ENCODE results near the gene PAIP2. TPM values are rescaled to one million over a fixed set of nuclear protein-coding genes. Genes with fewer than 3 reads are reported as not detected.
"Not testable (repeated sequence)": the region's sequence is repeated elsewhere in the genome, so short reads cannot be mapped to it uniquely, and the experiment has no call there.

The PAIP2 gene
- total and polyA plus RNA-seq, 5 donors from 2014 or later: 126 to 426 (median 350) TPM

DNA sequence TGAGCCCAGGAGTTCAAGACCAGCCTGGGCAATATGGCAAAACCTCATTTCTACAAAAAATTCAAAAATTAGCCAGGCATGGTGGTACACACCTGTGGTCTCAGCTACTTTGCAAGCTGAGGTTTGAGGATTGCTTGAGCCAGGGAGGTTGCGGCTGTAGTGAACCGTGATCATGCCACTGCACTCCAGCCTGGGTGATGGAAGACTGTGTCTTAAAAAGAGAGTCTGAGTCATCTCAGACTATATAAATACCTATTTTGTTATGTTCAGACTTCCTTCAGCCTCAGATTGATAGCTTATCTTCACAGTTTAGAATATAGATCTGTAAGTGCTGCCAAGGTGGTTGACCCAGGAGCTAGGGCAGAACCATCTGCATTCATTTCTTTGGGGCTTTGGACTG, 1.6 kb upstream of the PAIP2 start:
- no peaks in the 10 kb centered on the region for H3K27me3 ChIP-seq (ENCODE audit: control insufficient read depth, insufficient read depth, low read length)
- H3K27me3 Mint-ChIP-seq: peaks cover 8% of the 10 kb centered on the region
- peaks cover 3% of the 10 kb centered on the region for H3K36me3 ChIP-seq (ENCODE audit: control insufficient read depth, insufficient read depth, low read length)
- H3K4me1 Mint-ChIP-seq: peaks cover 29 to 55% (median 45%) of the 10 kb centered on the region in 4 donors
- H3K27ac ChIP-seq (ENCODE audit: insufficient read depth, low read length, poor library complexity, severe bottlenecking): no peak overlapping the region
- H3K4me3 Mint-ChIP-seq: peak overlapping the region in 2 of 4 donors; percentile 10 to 98
- DNase-seq: no peak
- H3K4me3 ChIP-seq (ENCODE audit: low read depth, low read length): no peak overlapping the region
- H3K36me3 Mint-ChIP-seq: peaks cover 9% of the 10 kb centered on the region
- no peak overlapping the region for H3K27ac Mint-ChIP-seq
- peaks cover 0 to 2% (median 0%) of the 10 kb centered on the region in 7 donors for H3K9me3 Mint-ChIP-seq
- peaks cover 34% of the 10 kb centered on the region for H3K4me1 ChIP-seq (ENCODE audit: control insufficient read depth, insufficient read depth, low read length, poor library complexity, severe bottlenecking)
- no peak for ATAC-seq (ENCODE audit: low read depth in 2 of 2)
- H3K9me3 ChIP-seq (ENCODE audit: control insufficient read depth in 2 of 2, low read length in 2 of 2): no peaks in the 10 kb centered on the region

DNA sequence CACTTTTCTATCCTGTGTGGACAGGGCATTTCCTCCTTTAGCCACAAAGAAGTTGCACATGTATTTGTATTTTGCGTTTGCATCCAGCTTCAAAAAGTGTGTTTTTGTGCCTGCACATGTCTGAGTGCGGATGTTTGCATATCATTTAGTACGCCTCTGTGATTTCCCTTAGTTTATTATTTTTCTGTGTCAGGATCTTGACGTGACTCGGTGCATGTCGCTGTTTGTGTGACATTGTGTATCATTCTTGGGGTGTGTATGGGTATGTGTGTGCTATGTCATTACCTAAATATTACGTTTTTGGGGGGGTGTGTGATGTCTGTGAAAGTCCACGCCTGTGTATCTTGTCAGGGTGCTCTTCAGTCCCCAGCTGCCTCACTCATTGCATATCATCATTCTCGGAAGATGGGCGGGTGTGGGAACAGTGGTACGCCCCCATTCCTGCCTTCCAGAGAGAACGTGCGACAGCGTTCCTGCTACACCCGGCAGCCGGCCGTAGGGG, 416 bp upstream of the PAIP2 start:
- Histone ChIP-seq H3K4me1 (ENCODE audit: control insufficient read depth, insufficient read depth, low read length, poor library complexity, severe bottlenecking) (peaks cover 34% of the 10 kb centered on the region), H3K27ac (ENCODE audit: insufficient read depth, low read length, poor library complexity, severe bottlenecking) (peak overlapping the region; percentile 100), H3K9me3 (ENCODE audit: control insufficient read depth in 2 of 2, low read length in 2 of 2) (no peaks in the 10 kb centered on the region), H3K4me3 (ENCODE audit: low read depth, low read length) (peak overlapping the region; percentile 96), H3K27me3 (ENCODE audit: control insufficient read depth, insufficient read depth, low read length) (no peaks in the 10 kb centered on the region), H3K36me3 (ENCODE audit: control insufficient read depth, insufficient read depth, low read length) (peaks cover 3% of the 10 kb centered on the region)
- H3K27ac Mint-ChIP-seq: peak overlapping the region; percentile 98 to 99 (median 99)
- peaks cover 0 to 2% (median 0%) of the 10 kb centered on the region in 7 donors for H3K9me3 Mint-ChIP-seq
- ATAC-seq (ENCODE audit: low read depth in 2 of 2): peak in 1 of 2 donors; percentile 1
- peaks cover 35 to 62% (median 50%) of the 10 kb centered on the region in 4 donors for H3K4me1 Mint-ChIP-seq
- peaks cover 8% of the 10 kb centered on the region for H3K27me3 Mint-ChIP-seq
- peak in 1 of 3 donors; percentile 13 for DNase-seq
- peak overlapping the region; percentile 97 to 99 (median 98) for H3K4me3 Mint-ChIP-seq
- peaks cover 14% of the 10 kb centered on the region for H3K36me3 Mint-ChIP-seq

DNA sequence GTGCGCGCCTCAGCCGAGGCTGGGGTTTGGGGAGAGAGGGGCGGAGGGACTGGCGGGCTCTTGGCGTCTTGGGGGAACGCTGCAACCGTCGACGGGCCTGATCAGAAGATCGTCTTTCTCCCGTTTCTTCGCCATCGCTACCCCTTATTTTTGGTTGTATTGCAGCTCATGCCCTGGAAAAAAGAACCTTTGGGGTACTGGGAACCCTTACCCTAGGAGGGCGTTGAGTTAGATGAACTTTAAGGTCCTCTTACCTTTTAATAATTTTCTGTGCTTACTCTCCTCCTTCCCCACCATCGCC, 719 bp downstream of the PAIP2 start:
- Mint-ChIP-seq H3K36me3 (peaks cover 18% of the 10 kb centered on the region), H3K4me1 (peaks cover 35 to 64% (median 51%) of the 10 kb centered on the region in 4 donors), H3K4me3 (peak overlapping the region; percentile 97 to 99 (median 98)), H3K27me3 (peaks cover 8% of the 10 kb centered on the region), H3K27ac (peak overlapping the region; percentile 98 to 99 (median 99)), H3K9me3 (peaks cover 0 to 2% (median 0%) of the 10 kb centered on the region in 7 donors)
- H3K9me3 ChIP-seq (ENCODE audit: control insufficient read depth in 2 of 2, low read length in 2 of 2): no peaks in the 10 kb centered on the region
- H3K27ac ChIP-seq (ENCODE audit: insufficient read depth, low read length, poor library complexity, severe bottlenecking): peak overlapping the region; percentile 100
- H3K4me3 ChIP-seq (ENCODE audit: low read depth, low read length): peak overlapping the region; percentile 96
- H3K36me3 ChIP-seq (ENCODE audit: control insufficient read depth, insufficient read depth, low read length): peaks cover 7% of the 10 kb centered on the region
- DNase-seq: no peak
- peaks cover 34% of the 10 kb centered on the region for H3K4me1 ChIP-seq (ENCODE audit: control insufficient read depth, insufficient read depth, low read length, poor library complexity, severe bottlenecking)
- H3K27me3 ChIP-seq (ENCODE audit: control insufficient read depth, insufficient read depth, low read length): no peaks in the 10 kb centered on the region
- ATAC-seq (ENCODE audit: low read depth in 2 of 2): peak in 1 of 2 donors; percentile 58

DNA sequence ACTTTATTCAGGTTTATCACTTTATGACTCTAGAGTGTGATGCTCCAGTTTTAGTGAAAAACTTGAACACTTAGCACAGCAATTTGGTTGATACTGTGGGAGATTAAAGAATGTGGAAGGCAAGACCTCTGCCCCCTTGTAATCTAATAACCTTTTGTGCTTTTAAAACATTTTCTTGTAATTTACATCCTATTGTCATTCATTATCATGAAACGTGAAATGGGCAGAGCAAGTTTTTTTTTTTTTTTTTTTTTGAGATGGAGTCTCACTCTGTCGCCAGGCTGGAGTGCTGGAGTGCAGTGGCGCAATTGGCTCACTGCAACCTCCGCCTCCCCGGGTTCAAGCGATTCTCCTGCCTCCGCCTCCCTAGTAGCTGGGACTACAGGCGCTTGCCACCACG, 1.8 kb downstream of the PAIP2 start:
- DNase-seq: no peak
- Histone ChIP-seq H3K27me3 (ENCODE audit: control insufficient read depth, insufficient read depth, low read length) (no peaks in the 10 kb centered on the region), H3K9me3 (ENCODE audit: control insufficient read depth in 2 of 2, low read length in 2 of 2) (no peaks in the 10 kb centered on the region), H3K27ac (ENCODE audit: insufficient read depth, low read length, poor library complexity, severe bottlenecking) (peak overlapping the region; percentile 100), H3K4me1 (ENCODE audit: control insufficient read depth, insufficient read depth, low read length, poor library complexity, severe bottlenecking) (peaks cover 34% of the 10 kb centered on the region), H3K4me3 (ENCODE audit: low read depth, low read length) (peak overlapping the region; percentile 96), H3K36me3 (ENCODE audit: control insufficient read depth, insufficient read depth, low read length) (peaks cover 7% of the 10 kb centered on the region)
- H3K4me1 Mint-ChIP-seq: peaks cover 35 to 71% (median 48%) of the 10 kb centered on the region in 4 donors
- H3K36me3 Mint-ChIP-seq: peaks cover 18% of the 10 kb centered on the region
- peak overlapping the region; percentile 97 to 99 (median 98) for H3K4me3 Mint-ChIP-seq
- peaks cover 0 to 2% (median 0%) of the 10 kb centered on the region in 7 donors for H3K9me3 Mint-ChIP-seq
- no peak for ATAC-seq (ENCODE audit: low read depth in 2 of 2)
- H3K27ac Mint-ChIP-seq: peak overlapping the region in 2 of 3 donors; percentile 98 to 99
- peaks cover 8% of the 10 kb centered on the region for H3K27me3 Mint-ChIP-seq

DNA sequence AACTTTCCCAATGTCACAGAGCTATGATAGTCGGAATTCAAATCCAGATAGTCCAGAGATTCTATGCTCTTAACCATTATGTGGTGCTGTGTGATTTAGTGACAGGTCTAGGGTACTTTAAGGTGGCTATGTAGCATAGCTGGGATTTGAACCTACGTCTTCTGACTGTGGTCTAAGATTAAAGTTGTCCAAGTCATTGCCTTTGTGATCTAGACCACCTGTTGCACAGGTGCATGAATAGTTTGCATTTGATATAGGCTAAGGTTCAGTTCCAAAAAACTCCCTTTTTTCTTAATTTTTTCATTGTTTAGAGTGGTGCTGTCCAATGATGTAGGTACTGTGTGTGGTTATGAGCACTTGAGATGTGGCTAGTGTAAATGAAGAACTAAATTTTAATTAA, 2.5 kb downstream of the PAIP2 start:
- Histone ChIP-seq H3K27ac (ENCODE audit: insufficient read depth, low read length, poor library complexity, severe bottlenecking) (no peak overlapping the region), H3K4me3 (ENCODE audit: low read depth, low read length) (peak overlapping the region; percentile 45), H3K36me3 (ENCODE audit: control insufficient read depth, insufficient read depth, low read length) (peaks cover 7% of the 10 kb centered on the region), H3K4me1 (ENCODE audit: control insufficient read depth, insufficient read depth, low read length, poor library complexity, severe bottlenecking) (peaks cover 34% of the 10 kb centered on the region), H3K9me3 (ENCODE audit: control insufficient read depth in 2 of 2, low read length in 2 of 2) (no peaks in the 10 kb centered on the region), H3K27me3 (ENCODE audit: control insufficient read depth, insufficient read depth, low read length) (no peaks in the 10 kb centered on the region)
- Mint-ChIP-seq H3K9me3 (peaks cover 0 to 2% (median 0%) of the 10 kb centered on the region in 7 donors), H3K27me3 (peaks cover 8% of the 10 kb centered on the region), H3K4me1 (peaks cover 30 to 76% (median 51%) of the 10 kb centered on the region in 4 donors), H3K36me3 (peaks cover 22% of the 10 kb centered on the region), H3K27ac (no peak overlapping the region), H3K4me3 (peak overlapping the region; percentile 65 to 99 (median 98))
- ATAC-seq (ENCODE audit: low read depth in 2 of 2): no peak
- DNase-seq: no peak

DNA sequence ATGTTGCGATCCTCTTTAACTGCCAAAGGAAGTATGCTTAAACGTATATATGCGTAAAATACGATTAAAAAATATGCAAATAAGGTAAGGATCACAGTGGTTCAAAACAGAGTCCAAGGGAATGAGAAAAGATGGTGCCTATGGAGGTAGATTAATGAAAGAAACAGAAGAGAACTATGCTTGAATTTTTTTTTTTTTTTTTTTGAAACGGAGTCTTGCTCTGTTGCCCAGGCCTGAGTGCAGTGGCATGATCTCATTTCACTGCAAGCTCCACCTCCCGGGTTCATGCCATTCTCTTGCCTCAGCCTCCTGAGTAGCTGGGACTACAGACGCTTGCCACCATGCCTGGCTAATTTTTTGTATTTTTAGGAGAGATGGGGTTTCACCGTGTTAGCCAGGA, 3.8 kb downstream of the PAIP2 start:
- ATAC-seq (ENCODE audit: low read depth in 2 of 2); H3K27ac Mint-ChIP-seq; H3K9me3 ChIP-seq (ENCODE audit: control insufficient read depth in 2 of 2, low read length in 2 of 2); H3K36me3 ChIP-seq (ENCODE audit: control insufficient read depth, insufficient read depth, low read length); H3K27ac ChIP-seq (ENCODE audit: insufficient read depth, low read length, poor library complexity, severe bottlenecking); H3K9me3 Mint-ChIP-seq; DNase-seq; H3K27me3 ChIP-seq (ENCODE audit: control insufficient read depth, insufficient read depth, low read length); H3K27me3 Mint-ChIP-seq: not testable (repeated sequence)
- Mint-ChIP-seq H3K36me3 (peaks cover 22% of the 10 kb centered on the region), H3K4me3 (peak overlapping the region in 3 of 4 donors; percentile 26 to 49 (median 47)), H3K4me1 (peaks cover 29 to 82% (median 54%) of the 10 kb centered on the region in 4 donors)
- H3K4me1 ChIP-seq (ENCODE audit: control insufficient read depth, insufficient read depth, low read length, poor library complexity, severe bottlenecking): peaks cover 31% of the 10 kb centered on the region
- H3K4me3 ChIP-seq (ENCODE audit: low read depth, low read length): peak overlapping the region; percentile 4

DNA sequence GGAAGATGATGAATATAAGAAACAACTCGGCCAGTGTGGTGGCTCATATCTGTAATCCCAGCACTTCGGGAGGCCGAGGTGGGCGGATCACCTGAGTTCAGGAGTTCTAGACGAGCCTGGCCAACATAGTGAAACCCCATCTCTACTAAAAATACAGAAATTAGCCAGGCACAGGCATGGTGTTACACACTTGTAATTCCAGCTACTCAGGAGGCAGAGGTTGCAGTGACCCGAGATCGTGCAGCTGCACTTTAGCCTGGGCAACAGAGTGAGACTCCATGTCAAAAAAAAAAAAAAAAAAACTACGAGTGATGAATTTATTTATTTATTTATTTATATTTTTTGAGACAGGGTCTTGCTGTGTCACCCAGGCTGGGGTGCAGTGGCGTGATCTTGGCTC, 6.2 kb downstream of the PAIP2 start:
- H3K4me1 ChIP-seq (ENCODE audit: control insufficient read depth, insufficient read depth, low read length, poor library complexity, severe bottlenecking): peaks cover 21% of the 10 kb centered on the region
- H3K27me3 ChIP-seq (ENCODE audit: control insufficient read depth, insufficient read depth, low read length); ATAC-seq (ENCODE audit: low read depth in 2 of 2); DNase-seq; H3K36me3 ChIP-seq (ENCODE audit: control insufficient read depth, insufficient read depth, low read length); H3K9me3 Mint-ChIP-seq; H3K4me3 ChIP-seq (ENCODE audit: low read depth, low read length); H3K4me3 Mint-ChIP-seq; H3K27me3 Mint-ChIP-seq; H3K9me3 ChIP-seq (ENCODE audit: control insufficient read depth in 2 of 2, low read length in 2 of 2); H3K27ac ChIP-seq (ENCODE audit: insufficient read depth, low read length, poor library complexity, severe bottlenecking); H3K27ac Mint-ChIP-seq: not testable (repeated sequence)
- peaks cover 22% of the 10 kb centered on the region for H3K36me3 Mint-ChIP-seq
- H3K4me1 Mint-ChIP-seq: peaks cover 18 to 80% (median 44%) of the 10 kb centered on the region in 4 donors

DNA sequence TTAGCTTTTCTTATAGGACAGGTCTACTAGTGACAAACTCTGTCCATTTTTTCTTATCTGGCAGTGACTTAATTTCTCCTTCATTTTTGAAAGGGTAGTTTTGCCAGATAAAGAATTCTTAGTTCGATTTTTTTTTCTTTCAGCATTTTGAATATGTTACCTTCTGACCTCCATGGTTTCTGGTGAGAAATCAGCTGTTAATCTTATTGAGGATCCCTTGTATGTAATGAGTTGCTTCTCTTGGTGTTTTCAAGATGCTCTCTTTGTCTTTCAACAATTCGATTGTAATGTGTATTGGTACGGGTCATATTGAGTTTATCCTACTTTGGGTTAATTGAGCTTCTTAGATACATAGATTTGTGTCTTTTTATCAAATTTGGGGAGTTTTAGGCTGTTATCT, 12.5 kb downstream of the PAIP2 start:
- Mint-ChIP-seq H3K9me3 (peaks cover 0 to 1% (median 0%) of the 10 kb centered on the region in 7 donors), H3K27ac (no peak overlapping the region), H3K4me3 (no peak overlapping the region), H3K36me3 (peaks cover 24% of the 10 kb centered on the region), H3K27me3 (peaks cover 4% of the 10 kb centered on the region), H3K4me1 (peaks cover 24 to 67% (median 43%) of the 10 kb centered on the region in 4 donors)
- H3K27me3 ChIP-seq (ENCODE audit: control insufficient read depth, insufficient read depth, low read length): no peaks in the 10 kb centered on the region
- peaks cover 17% of the 10 kb centered on the region for H3K36me3 ChIP-seq (ENCODE audit: control insufficient read depth, insufficient read depth, low read length)
- no peak overlapping the region for H3K4me3 ChIP-seq (ENCODE audit: low read depth, low read length)
- no peaks in the 10 kb centered on the region for H3K9me3 ChIP-seq (ENCODE audit: control insufficient read depth in 2 of 2, low read length in 2 of 2)
- no peak for DNase-seq
- H3K27ac ChIP-seq (ENCODE audit: insufficient read depth, low read length, poor library complexity, severe bottlenecking): no peak overlapping the region
- peaks cover 6% of the 10 kb centered on the region for H3K4me1 ChIP-seq (ENCODE audit: control insufficient read depth, insufficient read depth, low read length, poor library complexity, severe bottlenecking)
- ATAC-seq (ENCODE audit: low read depth in 2 of 2): no peak

All from CD4-positive, CD25-positive, alpha-beta regulatory T cell (primary cell).